ENCODE data around the gene SEC22C.
"Not testable (repeated sequence)": the region's sequence is repeated elsewhere in the genome, so short reads cannot be mapped to it uniquely, and the experiment has no call there.

Gene SEC22C, protein sequence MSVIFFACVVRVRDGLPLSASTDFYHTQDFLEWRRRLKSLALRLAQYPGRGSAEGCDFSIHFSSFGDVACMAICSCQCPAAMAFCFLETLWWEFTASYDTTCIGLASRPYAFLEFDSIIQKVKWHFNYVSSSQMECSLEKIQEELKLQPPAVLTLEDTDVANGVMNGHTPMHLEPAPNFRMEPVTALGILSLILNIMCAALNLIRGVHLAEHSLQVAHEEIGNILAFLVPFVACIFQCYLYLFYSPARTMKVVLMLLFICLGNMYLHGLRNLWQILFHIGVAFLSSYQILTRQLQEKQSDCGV

DNA sequence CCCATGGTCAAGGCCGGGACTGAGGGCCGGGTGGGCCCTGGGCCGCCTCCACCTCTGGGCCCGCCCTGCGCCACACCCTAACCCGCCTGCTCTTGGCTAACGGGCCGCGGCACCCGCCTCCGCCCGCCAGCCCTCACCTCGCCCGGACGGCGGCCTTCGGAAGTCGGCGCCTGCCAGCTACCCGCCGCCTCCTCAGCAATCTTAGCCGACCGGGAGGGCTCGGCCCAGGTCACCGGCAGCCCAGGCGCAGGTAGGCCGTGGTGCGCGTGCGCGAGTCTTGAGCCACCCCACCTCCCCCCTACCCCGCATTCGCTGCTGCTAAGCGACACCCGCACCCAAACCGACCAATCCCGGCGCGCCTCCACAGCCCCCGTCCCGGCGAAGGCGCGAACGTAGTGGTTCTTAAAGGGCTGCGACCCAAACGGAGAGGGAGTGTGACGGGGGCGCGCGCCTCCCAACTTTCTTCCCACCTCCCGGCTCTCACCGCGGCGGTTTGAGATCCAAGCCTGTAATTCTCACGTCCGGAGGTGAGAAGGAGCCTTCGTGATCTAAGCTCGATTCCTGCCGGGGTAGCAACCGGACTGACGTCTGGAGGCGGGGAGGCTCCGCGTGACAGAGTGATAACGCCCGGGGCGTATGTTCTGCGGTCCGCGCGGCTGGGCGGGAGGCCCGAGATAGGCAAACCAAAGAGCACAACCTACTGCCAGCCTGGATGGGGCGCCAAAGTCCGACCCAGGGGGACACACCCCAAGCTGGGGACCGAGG is at the start of gene SEC22C:
TSS of gene SEC22C (minus strand) at position 259 of the 765 bp plus-strand sequence. CDS start 12,921 bp downstream, outside the sequence.
- DNase-seq (ENCODE audit: low spot score): peak; percentile 94

- DNase-seq (ENCODE audit: low spot score): no peak
Measured at GRCh38 chr3:42613462-42613861, 31.7 kb upstream of the SEC22C start.

DNA sequence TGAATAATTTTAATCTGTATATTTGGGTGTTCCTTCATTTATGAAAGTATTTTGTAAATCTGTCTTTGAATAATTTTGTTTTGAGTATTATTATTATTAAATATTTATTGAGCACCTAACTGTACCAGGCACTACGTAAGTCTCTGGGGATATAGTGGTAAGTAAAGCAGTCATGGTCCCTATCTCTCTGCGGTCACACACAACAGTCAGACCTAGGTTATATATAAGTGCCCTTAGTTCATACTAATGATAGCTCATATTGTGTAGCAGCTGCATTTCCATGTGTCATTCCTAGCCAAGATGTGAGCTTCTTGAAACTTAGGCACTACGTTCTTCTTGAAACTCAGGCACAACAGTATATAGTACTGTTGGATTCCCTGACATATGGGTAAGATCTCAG is 31.2 kb upstream of the SEC22C start:
- DNase-seq (ENCODE audit: low spot score): no peak

GRCh38 chr3:42612217-42612616 is 30.4 kb upstream of the SEC22C start:
- no peak for DNase-seq (ENCODE audit: low spot score)

- no peak for DNase-seq (ENCODE audit: low spot score)
Measured at GRCh38 chr3:42610976-42611375, 29.2 kb upstream of the SEC22C start.

DNA sequence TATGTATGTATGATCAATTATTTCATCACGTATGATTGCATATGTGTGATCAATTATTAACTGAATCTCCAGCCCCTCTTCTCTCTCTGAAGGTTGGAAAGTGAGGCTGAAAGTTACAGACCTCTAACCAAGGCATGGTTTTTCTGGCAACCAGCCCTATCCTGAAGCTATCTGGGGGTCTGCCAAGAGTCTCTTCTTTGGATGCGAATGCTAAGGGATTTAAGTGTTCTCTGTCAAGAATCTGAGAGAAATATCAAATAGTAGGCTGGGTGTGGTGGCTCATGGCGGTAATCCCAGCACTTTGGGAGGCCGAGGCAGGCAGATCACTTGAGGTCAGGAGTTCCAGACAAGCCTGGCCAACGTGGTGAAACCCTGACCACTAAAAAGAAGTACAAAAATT is 26.8 kb upstream of the SEC22C start:
- no peak for DNase-seq (ENCODE audit: low spot score)

- no peak for DNase-seq (ENCODE audit: low spot score)
Measured at GRCh38 chr3:42605546-42606173, 23.9 kb upstream of the SEC22C start.

- DNase-seq (ENCODE audit: low spot score): no peak
Measured at GRCh38 chr3:42602961-42603360, 21.2 kb upstream of the SEC22C start.

GRCh38 chr3:42601896-42602581 is 20.3 kb upstream of the SEC22C start:
- DNase-seq (ENCODE audit: low spot score): no peak

DNA sequence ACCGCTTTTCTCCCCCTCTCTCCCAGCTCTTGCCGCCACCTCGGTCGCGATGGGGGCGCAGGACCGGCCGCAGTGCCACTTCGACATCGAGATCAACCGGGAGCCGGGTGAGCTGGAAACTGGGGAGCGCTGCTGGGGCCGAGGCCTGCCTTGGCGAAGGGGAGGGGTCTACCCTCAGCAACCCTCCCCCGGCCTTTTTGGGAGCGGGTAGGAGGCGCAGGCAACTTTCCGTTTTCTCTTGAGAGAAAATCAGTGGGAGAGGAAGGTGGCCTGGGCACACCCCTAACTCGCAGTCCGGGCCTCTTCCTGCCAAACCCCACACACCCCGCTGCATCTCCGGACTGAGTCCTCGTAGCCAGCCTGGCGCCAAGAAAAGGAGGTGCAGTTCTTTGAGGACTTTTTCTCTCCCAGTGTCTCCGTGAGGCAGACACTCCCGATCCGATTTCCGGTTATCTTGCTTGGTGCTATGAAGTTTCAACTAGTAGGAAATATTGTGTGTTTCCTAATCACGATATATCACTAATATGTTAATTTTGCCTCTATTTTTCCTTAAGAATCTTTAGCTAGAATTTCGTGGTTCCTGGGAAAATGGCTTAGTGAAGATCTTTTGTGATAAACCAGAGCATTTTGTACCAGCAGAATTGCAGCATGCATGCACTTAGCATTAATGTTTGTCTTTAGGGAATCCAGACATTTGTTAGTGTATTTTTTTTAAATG is 19.4 kb upstream of the SEC22C start:
- peak; percentile 50 for DNase-seq (ENCODE audit: low spot score)

- peak; percentile 95 for DNase-seq (ENCODE audit: low spot score)
Measured at GRCh38 chr3:42600111-42600957, 18.6 kb upstream of the SEC22C start, which contains the start of gene NKTR. NKTR (plus strand) TSS chr3:42600686; CDS start chr3:42601007, 321 bp downstream.

DNA sequence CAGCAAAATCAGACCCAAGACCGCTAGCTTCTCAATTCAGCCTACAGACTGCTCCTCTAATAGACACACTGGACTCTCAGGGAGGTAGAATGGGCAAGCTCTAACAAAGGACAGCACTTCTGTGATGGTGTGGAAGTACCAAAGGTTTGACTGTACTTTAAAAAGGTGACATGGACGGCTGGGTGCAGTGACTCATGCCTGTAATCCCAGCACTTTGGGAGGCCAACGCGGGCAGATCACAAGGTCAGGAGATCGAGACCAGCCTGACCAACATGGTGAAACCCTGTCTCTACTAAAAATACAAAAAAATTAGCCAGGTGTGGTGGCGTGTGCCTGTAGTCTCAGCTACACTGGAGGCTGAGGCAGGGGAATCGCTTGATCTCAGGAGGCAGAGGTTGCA is 15.3 kb upstream of the SEC22C start:
- DNase-seq (ENCODE audit: low spot score): not testable (repeated sequence)

- no peak for DNase-seq (ENCODE audit: low spot score)
Measured at GRCh38 chr3:42595682-42596081, 13.9 kb upstream of the SEC22C start.

DNA sequence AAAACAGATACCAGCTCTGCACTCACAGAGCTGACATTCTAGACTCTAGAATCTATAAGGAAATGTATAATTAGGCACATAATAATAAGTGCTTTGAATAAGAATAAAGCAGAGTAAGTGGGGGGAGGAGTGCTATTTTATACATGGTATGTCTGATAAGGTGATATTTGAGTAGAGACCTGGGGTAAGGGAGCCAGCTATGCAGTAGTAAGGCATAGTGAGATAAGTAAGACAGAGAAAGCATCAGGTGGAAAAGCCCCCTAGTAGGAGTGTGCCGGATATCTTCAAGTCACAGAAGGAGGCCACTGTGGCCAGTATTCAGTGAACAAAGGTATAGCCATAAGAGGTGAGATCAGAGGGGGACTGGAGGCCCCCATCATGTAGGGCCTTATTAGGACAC is 11.9 kb upstream of the SEC22C start:
- no peak for DNase-seq (ENCODE audit: low spot score)

DNA sequence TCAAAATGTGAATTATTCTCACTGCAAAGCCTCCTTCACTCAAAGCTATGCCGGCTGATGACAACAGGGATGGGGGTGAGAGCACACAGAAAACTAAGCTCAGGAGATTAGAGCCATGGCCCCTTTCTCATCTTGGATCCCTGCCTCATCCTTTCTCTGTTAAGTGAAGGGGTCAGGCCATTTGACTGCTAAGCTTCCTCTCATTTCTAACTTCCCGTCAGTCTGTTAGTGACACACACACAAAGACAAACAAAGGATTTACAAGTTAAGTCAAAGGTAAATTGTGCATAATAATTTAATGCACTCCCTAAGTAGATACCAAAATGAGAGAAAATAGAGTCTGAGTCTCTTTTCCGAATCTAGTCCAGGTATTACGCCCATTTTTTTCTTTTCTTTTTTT is 10.0 kb upstream of the SEC22C start:
- DNase-seq (ENCODE audit: low spot score): no peak

DNA sequence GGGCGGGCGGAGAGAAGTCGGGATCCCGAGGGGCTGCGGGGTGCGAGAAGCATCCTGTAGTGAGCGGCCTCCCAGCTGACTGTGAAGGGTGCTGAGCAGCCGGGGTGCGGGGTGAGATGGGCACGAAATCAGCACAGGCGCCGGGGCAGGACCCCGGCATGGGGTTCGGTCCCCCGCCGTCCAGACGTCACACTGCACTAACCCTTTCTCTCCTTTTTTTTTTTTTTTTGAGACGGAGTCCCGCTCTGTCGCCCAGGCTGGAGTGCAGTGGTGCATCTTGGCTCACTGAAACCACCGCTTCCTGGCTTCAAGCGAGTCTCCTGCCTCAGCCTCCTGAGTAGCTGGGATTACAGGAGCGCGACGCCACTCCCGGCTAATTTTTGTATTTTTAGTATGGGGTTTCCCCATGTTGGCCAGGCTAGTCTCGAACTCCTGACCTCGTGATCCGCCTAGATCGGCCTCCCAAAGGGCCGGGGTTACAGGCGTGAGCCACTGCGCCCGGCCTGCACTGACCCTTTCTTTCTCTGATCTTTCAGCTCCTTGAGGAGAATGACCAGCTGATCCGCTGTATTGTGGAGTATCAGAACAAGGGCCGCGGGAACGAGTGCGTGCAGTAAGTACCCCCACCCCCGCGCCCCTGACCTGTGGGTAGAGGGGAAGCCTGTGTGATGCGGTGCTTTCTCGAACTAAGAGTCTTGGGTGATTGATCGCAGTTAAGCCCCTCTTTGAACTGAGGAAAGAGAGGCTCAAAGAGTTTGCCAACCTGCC is 9.4 kb upstream of the SEC22C start:
- DNase-seq (ENCODE audit: low spot score): no peak

DNA sequence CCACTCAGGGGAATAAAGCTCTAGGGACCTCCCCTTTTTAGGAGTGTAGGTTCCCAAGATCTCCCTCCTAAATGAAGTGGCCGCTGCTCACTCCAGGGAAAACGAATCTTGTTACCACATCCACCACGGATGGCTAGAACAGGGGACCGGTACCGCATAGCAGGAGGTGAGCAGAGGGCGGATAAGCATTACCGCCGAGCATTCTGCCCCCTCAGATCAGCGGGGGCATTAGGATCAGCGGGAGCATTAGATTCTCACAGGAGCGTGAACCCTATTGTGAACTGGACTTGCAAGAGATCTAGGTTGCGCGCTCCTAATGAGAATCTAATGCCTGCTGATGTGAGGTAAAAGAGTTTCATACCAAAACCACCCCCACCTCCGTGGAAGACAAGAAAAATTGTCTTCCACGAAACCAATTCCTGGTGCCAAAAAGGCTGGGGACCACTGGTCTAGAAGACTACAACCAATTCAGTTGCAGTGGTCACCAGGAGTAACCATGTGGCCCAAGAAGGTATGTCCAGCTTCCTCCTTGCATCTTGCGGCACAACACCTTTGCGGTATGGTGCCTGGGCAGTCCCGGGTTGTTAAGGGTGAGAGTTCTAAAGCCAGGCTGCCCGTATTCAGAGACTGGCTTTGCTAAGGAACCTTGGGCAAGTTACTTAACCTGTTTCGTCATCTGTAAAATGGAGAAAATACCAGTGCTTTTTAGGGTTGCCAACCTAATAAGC is 7.8 kb upstream of the SEC22C start:
- no peak for DNase-seq (ENCODE audit: low spot score)

DNA sequence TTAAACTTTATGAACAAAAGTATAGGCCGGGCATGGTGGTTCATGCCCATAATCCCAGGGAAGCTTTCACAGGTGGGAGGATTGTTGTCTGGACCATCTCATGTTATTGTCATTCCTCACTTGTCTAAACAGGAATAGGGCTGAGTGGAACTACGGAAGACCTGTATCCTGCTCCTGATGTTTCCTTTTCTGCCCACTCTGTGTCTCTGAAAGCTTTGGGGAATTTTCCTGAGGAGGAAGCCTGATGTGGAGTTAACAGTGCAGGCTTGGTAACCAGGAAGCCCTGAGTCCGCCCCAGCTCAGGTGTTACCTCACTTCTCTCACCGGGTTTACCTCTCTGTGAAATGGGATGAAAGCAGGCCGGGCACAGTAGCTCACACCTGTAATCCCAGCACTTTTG is 6.9 kb upstream of the SEC22C start:
- DNase-seq (ENCODE audit: low spot score): no peak

DNA sequence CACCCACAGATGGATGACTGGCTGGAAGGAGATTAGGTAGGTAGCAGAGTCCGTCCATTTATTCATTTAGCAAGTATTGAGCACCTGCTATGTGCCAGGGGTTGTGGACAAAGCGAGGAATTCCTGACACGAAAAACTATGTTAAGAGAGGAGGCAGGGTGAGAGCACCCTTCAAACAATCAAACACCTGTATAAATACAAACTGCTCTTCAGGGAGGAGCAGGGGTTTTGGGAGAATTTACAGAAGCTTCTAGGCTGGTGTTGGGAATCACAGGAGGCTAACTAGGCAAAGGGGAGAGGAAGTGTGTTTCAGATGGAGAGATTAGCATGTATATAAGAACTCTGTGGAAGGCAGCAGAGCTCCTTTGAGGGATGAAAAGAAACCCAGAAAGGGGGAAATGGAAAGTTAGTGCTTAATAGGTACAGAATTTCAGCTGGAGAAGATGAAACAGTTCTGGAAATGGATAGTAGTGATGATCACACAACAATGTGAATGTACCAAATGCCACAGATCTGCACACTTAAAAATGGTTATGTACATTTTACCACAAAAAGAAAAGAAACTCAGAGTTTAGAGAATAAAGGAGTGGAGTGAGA is 805 bp upstream of the SEC22C start:
- no peak for DNase-seq (ENCODE audit: low spot score)
